WTC11 (cell line): Measurements from ENCODE around the gene LARGE1.

Experiments
- CTCF ChIP-seq: fragments of 200-600 bp; IDR thresholded peaks from 2 replicates; pipeline ENCODE4 v1.8.0; 2022; ENCODE audit warnings: antibody characterized with exemption
- MLX ChIP-seq: sonication (generic); formaldehyde crosslinking; IDR thresholded peaks from 2 replicates; pipeline ENCODE4 v1.8.1; 2023; ENCODE audit warnings: mild to moderate bottlenecking, missing genetic modification reagents, moderate library complexity
- STAT6 ChIP-seq: sonication (generic); formaldehyde crosslinking; conservative IDR thresholded peaks from 2 replicates; pipeline ENCODE4 v1.8.1; 2023; ENCODE audit warnings: mild to moderate bottlenecking, low read depth, missing genetic modification reagents, moderate library complexity
- USF2 ChIP-seq: sonication (generic); formaldehyde crosslinking; IDR thresholded peaks from 2 replicates; pipeline ENCODE4 v1.8.1; 2023; ENCODE audit warnings: mild to moderate bottlenecking, missing genetic modification reagents, moderate library complexity

GRCh38 chr22:33431300-33431699 is 489.0 kb downstream of the LARGE1 start:
- TF ChIP-seq CTCF: no peak
- no peak for TF ChIP-seq STAT6
- TF ChIP-seq USF2: no peak
- TF ChIP-seq MLX (CRISPR knock-in tag): no peak
